GDM1 (cell line): Measurements from ENCODE around the gene MMP20.
A peak's percentile ranks its signal among the peaks of the same experiment; 100 is the strongest.
"Not testable (repeated sequence)": the region's sequence is repeated elsewhere in the genome, so short reads cannot be mapped to it uniquely, and the experiment has no call there.

Source experiments
- DNase-seq: peaks from one replicate; lab custom pipeline; 2025; lab: John Stamatoyannopoulos, UW

MMP20 gene, protein sequence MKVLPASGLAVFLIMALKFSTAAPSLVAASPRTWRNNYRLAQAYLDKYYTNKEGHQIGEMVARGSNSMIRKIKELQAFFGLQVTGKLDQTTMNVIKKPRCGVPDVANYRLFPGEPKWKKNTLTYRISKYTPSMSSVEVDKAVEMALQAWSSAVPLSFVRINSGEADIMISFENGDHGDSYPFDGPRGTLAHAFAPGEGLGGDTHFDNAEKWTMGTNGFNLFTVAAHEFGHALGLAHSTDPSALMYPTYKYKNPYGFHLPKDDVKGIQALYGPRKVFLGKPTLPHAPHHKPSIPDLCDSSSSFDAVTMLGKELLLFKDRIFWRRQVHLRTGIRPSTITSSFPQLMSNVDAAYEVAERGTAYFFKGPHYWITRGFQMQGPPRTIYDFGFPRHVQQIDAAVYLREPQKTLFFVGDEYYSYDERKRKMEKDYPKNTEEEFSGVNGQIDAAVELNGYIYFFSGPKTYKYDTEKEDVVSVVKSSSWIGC

GRCh38 chr11:102625177-102625576 is at the start of gene MMP20:
Gene MMP20, minus strand, starts transcription at chr11:102625332. Its CDS starts 13 bp downstream, at chr11:102625319.
- no peak for DNase-seq

- DNase-seq = no peak
Measured at GRCh38 chr11:102669664-102670063, 44.5 kb upstream of the MMP20 start.

- DNase-seq = peak; percentile 4
Measured at GRCh38 chr11:102666331-102666957, 41.3 kb upstream of the MMP20 start.

GRCh38 chr11:102664001-102664752 is 39.0 kb upstream of the MMP20 start:
- no peak for DNase-seq

- no peak for DNase-seq
Measured at GRCh38 chr11:102662607-102663006, 37.5 kb upstream of the MMP20 start.

DNA sequence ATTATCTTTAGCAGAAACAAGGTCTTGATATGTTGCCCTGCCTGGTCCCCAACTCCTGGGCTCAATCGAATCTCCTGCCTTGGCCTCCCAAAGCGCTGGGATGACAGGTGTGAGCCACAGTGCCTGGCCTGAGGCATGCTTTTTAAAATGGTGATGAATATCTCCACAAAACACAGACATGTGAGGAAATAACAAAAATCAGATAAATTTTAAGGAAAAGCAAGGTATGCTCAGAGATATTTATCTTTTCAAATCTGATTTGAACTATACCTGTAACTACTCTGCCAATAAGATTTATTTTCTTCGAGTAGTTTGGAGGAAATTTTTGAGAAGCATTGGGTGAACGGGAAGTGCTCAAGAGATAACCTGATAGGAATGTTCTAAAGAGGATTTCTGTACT is 35.9 kb upstream of the MMP20 start:
- DNase-seq = no peak

- no peak for DNase-seq
Measured at GRCh38 chr11:102656528-102656927, 31.4 kb upstream of the MMP20 start.

DNA sequence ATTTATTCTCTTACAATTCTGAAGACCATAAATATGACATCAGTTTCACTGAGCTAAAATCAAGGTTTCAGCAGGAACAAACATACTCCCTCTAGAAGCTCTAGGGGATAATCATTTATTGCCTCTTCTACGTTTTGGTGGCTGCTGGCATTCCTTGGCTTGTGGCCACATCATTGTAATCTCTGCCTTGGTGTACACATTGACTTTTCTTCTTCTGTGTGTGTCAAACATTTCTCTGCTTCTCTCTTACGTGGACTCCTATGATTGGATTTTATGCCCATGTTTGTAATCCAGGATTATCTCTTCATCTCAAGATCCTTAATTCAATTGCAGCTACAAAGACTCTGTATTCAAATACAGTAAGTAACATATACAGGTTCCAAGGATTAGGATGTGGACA is 30.4 kb upstream of the MMP20 start:
- DNase-seq = no peak

DNA sequence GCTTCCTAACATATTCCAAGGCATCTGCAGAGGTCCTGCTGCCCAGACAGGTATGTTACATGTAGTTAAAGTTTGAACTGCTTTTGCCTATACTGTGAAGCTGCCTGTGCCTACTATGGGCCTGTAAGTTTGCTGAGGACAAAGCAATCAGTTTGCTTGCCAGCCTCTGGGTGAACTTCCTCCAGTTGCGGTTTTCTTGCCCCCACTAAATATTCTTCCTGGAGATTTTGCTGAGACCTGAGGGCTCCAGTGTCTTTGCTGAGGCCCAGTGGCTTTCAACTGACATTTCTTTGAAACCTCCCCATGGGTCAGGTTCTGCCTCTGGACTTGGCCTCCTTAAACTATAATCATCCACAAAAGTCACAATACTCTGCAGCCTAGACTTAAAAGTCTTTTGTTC is 29.6 kb upstream of the MMP20 start:
- DNase-seq = no peak

DNA sequence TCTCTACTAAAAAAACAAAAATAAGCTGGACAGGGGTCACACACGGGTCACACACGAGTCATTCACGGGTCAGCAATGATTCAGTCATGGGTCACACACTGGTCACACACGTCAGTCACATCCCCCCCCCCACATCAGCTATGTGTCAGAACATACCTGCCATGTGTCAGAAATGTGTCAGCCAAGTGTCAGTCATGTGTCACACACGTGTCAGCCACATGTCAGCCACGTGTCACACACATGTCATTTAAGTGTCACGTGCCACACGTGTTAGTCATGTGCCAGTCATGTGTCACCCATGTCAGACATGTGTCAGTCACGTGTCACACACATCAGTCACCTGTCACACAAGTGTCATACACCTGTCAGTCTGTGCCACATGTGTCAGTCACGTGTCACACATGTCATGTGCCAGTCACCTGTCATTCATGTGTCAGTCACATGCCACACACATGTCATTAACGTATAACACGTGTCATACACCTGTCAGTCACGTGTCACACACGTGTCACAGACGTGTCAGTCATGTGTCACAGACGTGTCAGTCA is 28.7 kb upstream of the MMP20 start:
- no peak for DNase-seq

GRCh38 chr11:102647430-102647829 is 22.3 kb upstream of the MMP20 start:
- DNase-seq = no peak

- DNase-seq = no peak
Measured at GRCh38 chr11:102643941-102644340, 18.8 kb upstream of the MMP20 start.

DNA sequence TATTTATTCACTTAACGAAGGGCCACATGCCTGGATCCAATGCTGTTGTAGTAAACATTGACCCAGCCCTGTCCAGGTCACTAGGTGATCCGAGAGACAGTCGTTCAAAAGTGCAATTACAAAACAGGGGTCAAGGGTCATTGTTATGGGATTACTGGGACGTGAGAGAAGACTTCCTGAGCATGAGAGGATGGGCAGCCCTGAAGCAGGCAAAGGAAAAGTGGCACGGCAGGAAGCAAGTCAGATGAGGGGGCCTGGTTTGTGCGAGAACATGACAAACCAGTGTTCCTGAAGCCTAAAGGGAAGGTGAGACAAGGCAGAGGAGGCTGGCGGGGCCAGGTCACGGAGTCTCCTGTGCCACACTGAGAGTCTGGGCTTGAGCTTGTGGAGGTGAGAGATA is 15.8 kb upstream of the MMP20 start:
- DNase-seq = no peak

DNA sequence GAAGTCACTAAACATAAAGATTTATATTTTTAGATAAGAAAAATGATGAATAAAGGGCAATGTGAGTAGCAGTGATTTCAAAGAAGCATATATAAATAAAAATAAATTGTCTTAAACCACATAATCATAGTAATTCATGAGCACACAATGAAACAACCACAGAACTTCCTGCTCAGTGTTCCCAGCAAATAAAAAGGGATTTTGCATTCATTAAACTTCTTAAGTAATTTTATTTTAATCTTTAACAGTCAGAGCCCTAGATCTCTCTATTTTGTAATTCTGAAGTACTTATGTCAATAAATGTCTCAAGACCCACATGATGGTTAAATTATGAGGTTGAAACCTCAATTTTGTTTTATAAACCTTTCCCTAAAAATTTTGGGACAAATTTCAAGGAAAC is 14.5 kb upstream of the MMP20 start:
- no peak for DNase-seq

GRCh38 chr11:102637731-102638130 is 12.6 kb upstream of the MMP20 start:
- DNase-seq = no peak

DNA sequence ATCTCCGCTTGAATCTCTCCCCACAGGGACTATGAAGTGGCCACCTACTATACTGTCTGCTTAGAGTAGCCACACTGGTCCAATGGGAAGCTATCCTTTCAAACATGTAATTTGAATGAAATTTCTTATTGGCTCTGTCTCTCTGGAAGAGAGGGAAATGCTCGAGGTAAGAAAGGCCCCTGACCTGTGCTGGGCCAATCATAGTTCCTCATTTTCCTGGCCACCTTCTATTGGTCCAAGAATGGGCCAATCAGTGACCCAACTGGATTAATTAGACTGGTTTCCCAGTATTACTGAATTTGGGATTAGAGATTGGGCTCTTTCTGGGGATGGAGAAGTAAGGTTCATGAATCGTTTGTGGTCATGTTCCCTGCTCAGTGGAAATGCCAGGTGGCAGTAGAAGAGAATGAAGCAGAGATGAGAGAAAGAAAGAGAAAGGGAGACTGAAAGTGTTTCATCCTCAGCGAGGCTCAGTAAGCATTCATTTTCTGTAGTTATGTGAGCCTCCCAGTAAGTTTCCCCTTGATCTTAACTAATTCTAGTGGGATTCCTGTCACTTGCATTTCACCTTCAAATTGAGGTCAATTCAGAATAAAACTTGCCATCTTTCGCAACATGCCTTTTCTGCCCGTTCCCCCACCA is 8.4 kb upstream of the MMP20 start:
- no peak for DNase-seq

DNA sequence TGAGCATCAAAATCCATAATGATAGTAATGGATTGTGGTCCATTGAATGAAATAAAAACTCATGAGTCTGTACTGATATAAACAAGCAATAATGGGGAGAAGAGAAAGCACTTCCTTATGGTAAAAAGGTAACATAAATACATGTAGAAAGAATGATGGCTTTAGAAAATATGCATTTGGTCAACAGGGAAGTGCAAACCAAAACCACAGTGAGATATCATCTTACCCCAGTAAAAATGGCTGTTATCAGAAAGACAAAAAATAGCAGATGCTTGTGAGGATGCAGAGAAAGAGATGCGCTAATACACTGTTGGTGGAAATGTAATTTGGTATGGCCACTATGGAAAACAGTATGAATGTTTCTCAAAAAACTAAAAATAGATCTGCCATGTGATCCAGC is 6.9 kb upstream of the MMP20 start:
- DNase-seq = no peak

- no peak for DNase-seq
Measured at GRCh38 chr11:102630598-102631448, 5.7 kb upstream of the MMP20 start.

GRCh38 chr11:102629908-102630307 is 4.8 kb upstream of the MMP20 start:
- DNase-seq = not testable (repeated sequence)

GRCh38 chr11:102626676-102627075 is 1.5 kb upstream of the MMP20 start:
- DNase-seq = no peak

GRCh38 chr11:102623998-102624397 is 1.1 kb downstream of the MMP20 start:
- no peak for DNase-seq
